ENCODE results near the gene CRYGD.
"Not testable (repeated sequence)": the region's sequence is repeated elsewhere in the genome, so short reads cannot be mapped to it uniquely, and the experiment has no call there.

Gene CRYGD

GRCh38 chr2:208124013-208124715, at the start of gene CRYGD:
Gene CRYGD, minus strand, starts transcription at chr2:208124524. Its CDS starts 51 bp downstream, at chr2:208124473.
- not testable (repeated sequence) for FAIRE-seq

- FAIRE-seq, result no peak
Observed at GRCh38 chr2:208172125-208172524, 47.8 kb upstream of the CRYGD start.

- FAIRE-seq, result no peak
Observed at GRCh38 chr2:208164951-208165755, 40.8 kb upstream of the CRYGD start.

GRCh38 chr2:208163489-208163888, 39.2 kb upstream of the CRYGD start, which contains the start of gene CRYGA:
Gene CRYGA, minus strand, starts transcription at chr2:208163589. Its CDS starts 33 bp downstream, at chr2:208163556.
- FAIRE-seq, result no peak

- FAIRE-seq, result no peak
Observed at GRCh38 chr2:208156439-208156838, 32.1 kb upstream of the CRYGD start.

GRCh38 chr2:208153156-208153555, 28.8 kb upstream of the CRYGD start:
- no peak for FAIRE-seq

GRCh38 chr2:208150956-208151355, 26.6 kb upstream of the CRYGD start:
- no peak for FAIRE-seq

- no peak for FAIRE-seq
Observed at GRCh38 chr2:208150094-208150493, 25.8 kb upstream of the CRYGD start.

GRCh38 chr2:208148803-208149202, 24.5 kb upstream of the CRYGD start:
- FAIRE-seq, result no peak

DNA sequence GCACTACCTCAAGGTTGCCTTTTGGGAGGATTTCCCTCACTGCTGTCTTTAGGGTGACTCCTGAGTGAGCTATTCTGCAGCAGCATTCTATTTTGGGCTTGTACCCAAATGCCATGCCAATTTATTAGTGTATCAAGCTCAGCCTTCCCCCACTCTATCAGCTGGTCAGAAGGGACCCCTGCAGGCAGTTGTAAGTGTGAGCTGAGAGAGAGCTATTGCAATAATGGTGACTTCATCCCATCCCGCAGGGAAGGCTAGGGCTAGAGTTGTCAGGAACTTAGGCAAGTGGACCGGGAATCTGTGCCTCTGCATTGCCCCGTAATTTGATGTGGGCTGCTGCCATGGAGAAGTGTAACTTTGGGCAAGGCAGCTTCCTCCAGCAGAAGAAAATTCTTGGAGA, 23.4 kb upstream of the CRYGD start:
- FAIRE-seq, result no peak

DNA sequence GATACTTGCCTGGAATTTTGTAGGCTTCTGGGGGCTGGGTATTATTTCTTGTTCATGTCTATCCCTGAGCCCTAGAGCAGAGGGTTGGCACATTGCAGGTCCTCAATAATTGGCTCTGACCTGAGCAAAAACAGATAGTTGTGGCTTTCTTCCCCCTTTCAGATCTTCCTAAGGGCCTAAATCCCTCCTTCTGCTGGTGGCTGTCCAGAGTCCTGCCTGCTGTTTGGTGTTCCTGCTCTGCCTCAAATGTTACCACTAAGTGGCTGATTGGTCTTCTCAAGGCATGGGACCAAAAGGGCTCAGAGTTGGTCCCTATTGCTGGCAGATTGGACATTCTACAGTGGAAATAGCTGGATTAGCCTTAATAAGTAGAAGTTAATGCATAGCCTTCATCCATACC, 22.7 kb upstream of the CRYGD start:
- FAIRE-seq, result no peak

DNA sequence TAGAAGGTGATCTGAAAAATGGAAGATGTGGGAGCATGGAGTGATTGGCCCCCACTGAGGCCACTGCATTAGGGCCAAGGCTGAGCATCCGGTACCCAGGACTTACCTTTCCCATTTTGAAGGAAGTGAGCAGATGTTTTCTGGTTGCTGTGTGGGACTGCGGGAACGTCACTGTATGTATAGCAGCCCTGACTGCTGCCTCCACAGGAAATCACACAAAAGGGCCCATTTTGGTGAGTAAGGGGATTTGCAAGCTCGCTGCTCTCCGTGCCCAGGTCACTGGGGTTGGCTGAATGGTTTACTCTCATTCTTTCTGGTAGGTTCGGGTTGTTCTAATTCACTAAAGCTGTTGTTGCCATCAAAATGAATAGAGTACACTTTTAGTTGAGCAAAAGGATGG, 21.7 kb upstream of the CRYGD start, which contains the start of gene CRYGB:
Gene CRYGB, minus strand, starts transcription at position 153 of the 400 bp plus-strand sequence. Its CDS starts 38 bp downstream, at position 115.
- FAIRE-seq, result no peak

DNA sequence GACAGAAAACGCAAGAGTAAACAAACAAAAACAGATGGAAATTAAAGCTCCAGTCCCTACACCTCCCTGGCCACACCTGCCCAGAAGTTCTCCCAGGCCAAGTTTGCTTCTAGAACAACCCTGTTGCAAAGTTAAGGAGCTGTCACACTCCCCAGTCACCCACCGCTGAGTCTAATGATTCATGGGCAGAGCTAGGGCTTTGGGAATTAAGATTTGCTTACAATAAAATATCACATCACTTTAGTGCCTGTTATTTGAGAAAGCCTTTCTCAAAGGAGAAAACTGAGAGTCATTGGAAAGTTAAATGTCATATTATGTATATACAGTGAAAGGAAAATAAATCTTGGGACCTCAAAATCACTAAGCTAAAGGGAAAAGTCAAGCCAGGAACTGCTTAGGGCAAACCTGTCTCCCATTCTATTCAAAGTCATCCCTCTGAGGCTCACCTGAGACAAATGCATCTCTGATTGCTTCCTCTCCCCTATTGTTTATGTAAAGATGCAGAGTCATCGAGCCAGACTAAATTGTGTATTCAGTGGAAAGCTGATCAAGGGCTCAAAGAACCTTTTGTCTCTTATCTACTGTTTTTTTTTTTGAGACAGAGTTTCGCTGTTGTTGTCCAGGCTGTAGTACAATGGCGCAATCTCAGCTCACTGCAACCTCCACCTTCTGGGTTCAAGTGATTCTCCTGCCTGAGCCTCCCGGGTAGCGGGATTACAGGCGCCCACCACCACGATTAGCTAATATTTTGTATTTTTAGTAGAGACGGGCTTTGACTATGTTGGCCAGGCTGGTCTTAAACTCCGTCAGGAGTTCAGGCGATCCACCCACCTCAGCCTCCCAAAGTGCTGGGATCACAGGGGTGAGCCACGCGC, 18.8 kb upstream of the CRYGD start:
- no peak for FAIRE-seq

DNA sequence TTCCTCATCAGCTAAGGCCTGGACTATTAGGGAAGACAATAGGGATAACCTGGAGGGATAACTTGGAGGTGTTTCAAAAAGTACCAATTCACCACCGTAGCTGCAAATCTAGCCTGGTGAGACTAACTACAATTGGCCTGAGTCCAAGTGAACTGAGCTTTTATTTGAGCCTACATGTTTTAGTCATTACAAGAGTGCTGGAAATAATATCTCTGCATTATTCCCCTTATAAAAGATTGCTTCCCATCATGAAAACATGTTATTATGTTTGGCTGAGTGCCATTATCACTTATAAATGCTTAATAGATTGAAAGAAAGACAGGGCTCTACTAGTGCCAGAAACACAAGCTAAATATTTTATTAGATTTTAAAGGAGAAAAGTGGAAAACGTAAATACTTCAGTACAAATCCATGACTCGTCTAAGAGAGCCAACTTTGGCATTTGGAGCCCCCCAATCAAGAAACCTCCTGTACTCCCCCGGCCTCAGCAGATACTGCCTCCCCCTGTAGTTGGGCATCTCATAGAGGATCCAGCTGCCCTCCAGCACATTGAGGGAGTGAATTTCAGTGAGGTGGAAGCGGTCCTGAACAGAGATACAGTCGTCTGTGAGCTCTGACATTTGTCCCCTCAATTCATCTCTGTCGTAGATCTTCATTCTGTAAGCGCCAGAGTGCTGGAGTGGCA, 18.1 kb upstream of the CRYGD start:
- FAIRE-seq, result no peak

DNA sequence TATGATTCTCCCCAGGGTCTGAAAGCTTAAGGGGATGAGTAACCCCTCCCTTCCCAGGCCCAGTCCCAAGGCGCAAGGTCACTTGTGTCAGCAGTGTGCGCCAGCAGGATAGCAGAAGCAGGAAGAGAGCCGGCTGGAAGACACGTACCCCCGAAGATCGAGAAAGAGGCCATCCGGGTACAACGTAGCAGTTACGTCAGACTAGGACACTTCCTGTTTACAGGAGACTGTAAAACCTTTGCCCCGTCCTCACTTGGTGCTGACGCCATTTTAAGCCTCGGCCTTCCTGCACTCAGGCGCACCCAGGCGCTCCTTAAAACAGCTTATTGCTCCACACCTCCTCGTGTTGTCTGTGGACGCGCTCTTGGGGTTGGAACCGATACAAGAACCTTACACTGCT, 15.1 kb upstream of the CRYGD start:
- FAIRE-seq, result no peak

DNA sequence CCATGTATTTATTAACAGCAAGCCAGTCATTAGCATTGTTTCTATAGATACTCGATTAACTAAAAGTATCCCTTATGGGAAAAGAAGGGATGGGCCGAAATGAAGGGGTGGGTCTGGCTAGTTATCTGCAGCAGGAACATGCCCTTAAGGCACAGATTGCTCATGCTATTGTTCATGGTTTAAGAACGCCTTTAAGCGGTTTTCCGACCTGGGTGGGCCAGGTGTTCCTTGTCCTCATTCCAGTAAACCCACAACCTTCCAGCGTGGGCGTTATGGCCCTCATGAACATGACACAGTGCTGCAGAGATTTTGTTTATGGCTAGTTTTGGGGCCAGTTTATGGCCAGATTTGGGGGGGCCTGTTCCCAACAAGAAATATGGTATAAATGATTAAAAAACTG, 14.0 kb upstream of the CRYGD start:
- FAIRE-seq, result not testable (repeated sequence)

- no peak for FAIRE-seq
Observed at GRCh38 chr2:208136716-208137094, 12.4 kb upstream of the CRYGD start.

DNA sequence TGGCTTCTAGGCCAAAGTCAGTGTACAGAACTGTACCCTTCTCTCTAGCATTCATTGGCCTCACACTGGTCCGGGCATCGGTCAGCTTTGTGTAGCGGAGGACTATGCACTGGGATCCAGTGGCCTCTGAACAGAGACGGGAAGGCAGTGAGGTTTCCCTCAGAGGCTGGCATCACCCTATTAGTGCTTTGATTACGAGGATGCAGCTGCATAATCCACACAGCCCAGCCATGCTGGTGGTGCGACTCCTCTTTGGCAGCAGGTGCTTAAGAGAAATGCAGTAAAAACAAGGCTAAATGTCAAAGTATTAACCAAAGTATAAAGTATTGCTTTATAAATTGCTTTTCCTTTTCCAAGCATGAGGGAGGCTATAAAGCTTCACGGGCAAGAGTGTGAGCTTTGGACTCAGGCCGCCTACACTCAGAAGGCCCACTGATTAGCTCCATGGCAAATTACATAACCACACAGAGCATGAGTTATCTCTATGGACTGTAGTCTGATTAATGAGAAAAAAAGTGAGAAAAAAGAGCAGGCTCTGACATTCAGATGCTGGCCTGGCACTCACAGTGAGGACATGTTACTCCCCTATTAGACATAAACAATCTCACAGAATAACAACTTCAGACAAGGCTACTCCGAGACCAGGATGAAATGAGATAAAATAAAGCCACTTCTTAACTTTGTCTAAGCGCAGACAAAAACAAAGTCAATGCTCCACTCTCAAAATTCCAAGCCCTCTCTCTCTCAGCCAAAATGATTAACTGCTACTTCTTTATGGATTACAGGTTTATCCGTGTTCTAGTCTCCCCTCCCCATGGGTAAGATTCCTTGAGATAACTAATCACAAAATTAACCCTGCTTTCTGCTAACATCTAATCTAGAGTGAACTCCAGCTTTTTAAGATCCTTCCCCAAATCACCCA, 11.7 kb upstream of the CRYGD start:
- no peak for FAIRE-seq

DNA sequence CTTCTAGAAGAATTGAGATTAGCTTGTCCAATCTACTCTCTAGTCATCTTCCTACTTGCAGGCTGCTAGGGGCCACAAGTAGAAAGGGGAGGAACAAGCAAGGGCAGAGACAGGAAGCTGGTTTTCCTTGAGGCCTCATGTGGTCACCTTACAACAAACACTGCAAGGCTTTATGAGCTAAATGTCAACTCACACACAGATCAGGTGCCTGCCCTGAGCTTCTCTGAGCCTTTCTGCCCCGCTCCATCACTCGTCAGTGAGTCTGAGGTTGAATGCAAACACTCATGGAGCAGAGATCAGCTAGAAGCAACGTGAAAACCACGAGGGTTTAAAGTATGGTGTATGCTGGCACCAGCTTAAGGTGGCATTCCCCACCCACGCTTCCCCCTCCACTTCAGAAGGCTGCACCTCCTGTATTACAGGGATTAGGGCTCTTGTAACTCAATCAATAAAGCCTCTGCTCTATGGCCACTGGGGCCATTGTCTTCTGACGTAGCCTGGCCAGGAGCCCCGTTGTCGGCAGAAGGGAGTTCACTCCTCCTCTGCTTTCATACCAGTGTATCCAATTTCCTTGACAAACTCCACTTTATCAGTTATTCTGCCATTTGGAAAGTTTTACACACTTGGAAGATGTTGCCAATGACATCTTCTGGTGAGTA, 10.7 kb upstream of the CRYGD start:
- no peak for FAIRE-seq

GRCh38 chr2:208130712-208131110, 6.4 kb upstream of the CRYGD start:
- FAIRE-seq, result no peak

Data from colon (tissue), 2 donors.